AG09319 (cell line): ENCODE data around the gene COX8A.

Experiments used
- DNase-seq: peaks from one replicate; pipeline ENCODE4 v3.0.0-alpha.2; 2010; ENCODE audit warnings: low read depth; ENCODE audit errors: extremely low read depth
- TF ChIP-seq, protein P1 (sequence below): IDR thresholded peaks from 2 replicates; pipeline ENCODE4 v1.5.1; 2011; ENCODE audit warnings: low read depth, mild to moderate bottlenecking, inconsistent platforms, low read length, moderate library complexity

COX8A gene

DNA sequence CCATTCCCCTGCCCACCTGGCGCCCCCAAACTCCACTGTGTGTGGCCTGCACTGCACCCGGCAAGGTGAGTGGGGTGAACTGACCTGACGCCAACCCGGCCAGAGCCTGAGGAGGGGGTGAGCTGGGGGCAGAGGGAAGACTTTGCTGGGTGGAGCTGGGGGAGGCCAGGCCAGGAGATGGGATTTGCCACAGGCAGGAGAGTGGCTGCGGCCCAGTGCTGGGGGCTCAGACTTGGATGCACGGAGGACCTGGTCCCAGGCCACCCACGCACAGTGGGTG is 43.5 kb downstream of the COX8A start:
- no peak for DNase-seq
- TF ChIP-seq, protein P1, sequence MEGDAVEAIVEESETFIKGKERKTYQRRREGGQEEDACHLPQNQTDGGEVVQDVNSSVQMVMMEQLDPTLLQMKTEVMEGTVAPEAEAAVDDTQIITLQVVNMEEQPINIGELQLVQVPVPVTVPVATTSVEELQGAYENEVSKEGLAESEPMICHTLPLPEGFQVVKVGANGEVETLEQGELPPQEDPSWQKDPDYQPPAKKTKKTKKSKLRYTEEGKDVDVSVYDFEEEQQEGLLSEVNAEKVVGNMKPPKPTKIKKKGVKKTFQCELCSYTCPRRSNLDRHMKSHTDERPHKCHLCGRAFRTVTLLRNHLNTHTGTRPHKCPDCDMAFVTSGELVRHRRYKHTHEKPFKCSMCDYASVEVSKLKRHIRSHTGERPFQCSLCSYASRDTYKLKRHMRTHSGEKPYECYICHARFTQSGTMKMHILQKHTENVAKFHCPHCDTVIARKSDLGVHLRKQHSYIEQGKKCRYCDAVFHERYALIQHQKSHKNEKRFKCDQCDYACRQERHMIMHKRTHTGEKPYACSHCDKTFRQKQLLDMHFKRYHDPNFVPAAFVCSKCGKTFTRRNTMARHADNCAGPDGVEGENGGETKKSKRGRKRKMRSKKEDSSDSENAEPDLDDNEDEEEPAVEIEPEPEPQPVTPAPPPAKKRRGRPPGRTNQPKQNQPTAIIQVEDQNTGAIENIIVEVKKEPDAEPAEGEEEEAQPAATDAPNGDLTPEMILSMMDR: no peak

DNA sequence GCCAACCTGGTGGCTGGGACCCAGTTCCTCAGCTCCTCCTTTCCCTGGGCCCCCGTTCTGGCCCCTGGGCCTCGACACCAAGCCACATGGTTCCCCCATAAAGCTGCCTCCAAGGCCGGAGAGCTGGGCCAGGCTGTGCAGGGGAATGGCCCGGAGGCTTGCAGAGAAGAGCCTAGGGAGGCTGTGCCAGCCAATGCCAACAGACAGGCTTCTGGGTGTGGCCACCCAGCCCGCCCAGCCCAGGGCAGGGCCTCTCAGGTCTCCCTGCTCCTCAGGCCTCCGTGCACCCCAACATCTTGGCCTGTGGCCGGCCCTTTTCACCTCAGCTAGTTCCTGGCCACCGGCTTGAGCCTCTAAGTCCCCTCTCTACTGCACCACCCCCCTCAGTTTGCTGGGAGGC is 43.9 kb downstream of the COX8A start:
- no peak for DNase-seq
- TF ChIP-seq, protein P1: no peak

GRCh38 chr11:64019106-64020037 is 45.0 kb downstream of the COX8A start:
- TF ChIP-seq, protein P1: no peak
- no peak for DNase-seq

DNA sequence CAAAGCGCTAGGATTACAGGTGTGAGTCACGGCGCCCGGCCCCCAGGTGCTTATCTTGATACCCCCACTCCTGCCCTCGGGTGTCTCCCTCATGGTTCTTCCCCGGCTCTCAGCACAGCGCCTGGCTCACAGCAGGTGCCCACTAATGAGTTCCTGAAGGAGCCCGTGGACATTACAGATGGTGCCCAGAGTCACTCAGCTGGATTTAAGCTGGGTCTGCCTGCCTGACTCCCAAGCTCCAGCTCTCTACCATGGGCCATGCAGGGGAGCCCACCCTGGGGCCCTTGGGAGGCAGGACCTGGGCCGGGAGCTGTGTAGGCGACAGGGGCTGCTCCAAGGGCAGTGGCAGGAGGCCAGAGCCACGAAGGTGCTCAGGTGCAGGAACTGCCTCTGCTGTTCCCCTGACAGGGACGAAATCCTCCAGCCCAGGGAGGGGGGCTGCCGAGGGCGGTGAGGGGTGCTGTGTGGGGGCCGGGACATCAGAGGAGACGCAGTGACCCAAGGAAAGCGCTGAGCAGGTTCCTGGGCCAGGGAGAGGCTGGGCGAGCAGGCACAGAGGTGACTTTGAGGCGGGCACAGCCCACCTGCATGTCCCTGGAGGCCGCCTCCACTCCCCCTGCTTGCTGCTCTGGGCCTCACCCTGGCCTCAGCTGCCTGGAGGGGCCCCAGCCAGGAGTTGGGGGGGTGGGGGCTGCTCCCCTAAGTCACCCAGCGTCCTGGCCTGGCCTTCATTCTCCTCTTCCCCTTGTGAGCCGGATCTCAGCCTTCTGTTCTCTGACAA is 46.7 kb downstream of the COX8A start:
- no peak for DNase-seq
- TF ChIP-seq, protein P1: no peak

DNA sequence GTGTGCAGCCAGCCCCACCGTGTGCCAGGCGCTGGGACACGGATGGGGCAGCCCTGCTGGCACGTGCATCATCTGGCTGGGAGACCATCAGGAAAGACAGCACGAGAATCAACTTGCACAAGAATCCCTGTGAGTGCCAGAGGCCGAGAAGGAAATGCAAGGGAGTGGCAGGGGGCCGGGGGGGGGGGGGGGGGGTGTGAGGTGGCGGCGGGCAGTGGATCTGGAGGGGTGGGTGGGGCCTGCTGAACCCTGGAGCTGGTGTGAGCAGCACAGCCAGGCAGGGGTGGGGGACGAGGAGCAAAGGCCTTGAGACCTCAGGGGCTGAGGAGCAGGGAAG is 47.3 kb downstream of the COX8A start:
- TF ChIP-seq, protein P1: no peak
- no peak for DNase-seq

GRCh38 chr11:64022125-64022784 is 47.8 kb downstream of the COX8A start:
- no peak for DNase-seq
- TF ChIP-seq, protein P1: no peak
